DMS153 treated with DMSO at 0.1 percent for 48 hours (cell line): Measurements from ENCODE around the gene RAB6A.
"Not testable (repeated sequence)": the region's sequence is repeated elsewhere in the genome, so short reads cannot be mapped to it uniquely, and the experiment has no call there.

Experiments used
- DNase-seq: peaks from one replicate; lab custom pipeline; 2025; ENCODE audit not compliant: unreplicated experiment; lab: John Stamatoyannopoulos, UW

RAB6A gene

DNA sequence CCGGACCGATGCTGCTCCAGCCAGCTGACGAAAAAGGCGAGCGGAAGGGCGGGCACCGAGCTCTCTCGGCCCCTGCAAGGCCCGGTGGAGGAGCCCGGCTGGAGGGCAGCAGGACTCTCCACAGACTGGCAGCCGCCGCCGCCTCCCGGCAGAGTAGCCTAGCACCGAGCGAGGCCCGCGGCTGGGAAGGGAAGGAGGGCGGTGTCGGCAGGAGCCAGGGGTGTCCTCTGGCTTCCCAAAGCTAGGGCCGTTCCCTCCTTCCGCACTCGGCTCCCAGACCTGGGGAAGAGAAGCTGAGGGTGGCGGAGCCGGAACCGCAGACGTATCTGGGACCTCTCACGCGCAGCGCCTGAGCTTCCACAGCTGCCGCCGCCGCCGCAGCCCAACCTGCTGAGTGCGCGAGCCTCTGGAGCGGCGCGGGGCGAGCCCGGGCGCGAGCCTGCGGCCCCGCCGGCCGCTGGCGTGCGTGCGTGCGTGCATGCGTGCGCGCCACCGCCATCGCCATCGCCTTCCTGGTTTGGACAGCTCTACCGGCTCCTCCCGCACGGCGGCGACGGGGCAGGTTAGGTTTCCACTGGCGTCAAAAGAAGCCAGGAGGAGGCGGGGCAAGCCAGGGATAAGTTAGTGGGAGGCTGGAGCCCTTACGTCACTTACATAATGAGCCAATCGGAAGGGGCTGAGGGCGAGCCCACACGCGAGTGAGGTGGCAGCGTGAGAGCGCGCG, at the start of gene RAB6A:
TSS of gene RAB6A (minus strand) at position 396 of the 724 bp plus-strand sequence. CDS start 439 bp downstream, outside the sequence.
- DNase-seq, result peak; percentile 97

DNA sequence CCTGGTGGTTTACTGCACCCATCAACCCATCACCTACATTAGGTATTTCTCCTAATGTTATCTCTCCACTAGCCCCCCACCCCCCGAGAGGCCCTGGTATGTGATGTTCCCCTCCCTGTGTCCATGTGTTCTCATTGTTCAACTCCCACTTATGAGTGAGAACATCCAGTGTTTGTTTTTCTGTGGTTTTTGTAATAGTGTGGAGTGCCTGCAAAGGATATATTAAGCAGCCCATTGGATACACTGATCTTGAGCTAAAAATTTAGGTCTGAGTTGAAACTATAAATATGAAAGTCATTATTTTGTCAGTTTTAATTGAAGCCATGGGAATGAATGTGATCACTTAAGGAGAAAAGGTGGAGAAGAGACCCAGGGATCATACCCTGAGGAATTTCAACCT, 49.8 kb upstream of the RAB6A start:
- DNase-seq, result no peak

DNA sequence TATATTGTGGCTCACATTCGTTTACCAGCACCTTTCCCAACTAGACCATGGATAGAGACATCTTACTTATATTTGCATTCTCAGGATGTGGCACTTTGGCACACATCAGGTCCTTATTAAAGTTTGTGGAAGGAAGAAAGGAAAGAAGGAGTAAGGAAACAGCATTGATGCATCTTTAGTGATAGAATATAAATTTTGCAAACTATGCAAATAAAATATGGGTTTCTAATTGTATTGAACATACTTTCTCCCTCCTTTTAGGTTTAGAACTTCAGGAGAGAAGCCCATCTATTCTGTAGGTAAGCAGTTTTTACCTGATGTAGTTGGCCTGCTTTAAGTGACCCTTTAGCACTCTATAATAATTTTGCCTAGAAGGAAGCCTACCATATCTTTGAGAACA, 47.2 kb upstream of the RAB6A start:
- no peak for DNase-seq

DNA sequence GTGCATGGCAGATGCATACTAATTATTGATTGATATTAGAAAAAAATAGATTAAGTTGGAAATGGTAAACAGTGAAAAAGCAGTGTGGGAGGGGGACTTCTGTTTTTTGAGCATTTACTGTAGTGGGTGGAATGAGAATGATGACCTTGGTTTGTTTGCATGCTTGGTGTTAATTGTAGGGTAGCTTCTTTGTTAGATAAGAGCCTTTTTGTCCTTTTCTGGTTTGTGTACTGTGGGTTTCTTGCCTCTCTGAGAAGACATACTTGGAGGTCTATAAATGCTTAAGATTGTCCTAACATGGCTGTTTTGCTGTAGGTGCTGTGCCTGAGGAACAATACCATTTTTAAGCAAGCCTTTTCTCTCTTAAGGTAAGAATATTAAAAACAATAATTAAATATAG, 43.8 kb upstream of the RAB6A start:
- no peak for DNase-seq

DNA sequence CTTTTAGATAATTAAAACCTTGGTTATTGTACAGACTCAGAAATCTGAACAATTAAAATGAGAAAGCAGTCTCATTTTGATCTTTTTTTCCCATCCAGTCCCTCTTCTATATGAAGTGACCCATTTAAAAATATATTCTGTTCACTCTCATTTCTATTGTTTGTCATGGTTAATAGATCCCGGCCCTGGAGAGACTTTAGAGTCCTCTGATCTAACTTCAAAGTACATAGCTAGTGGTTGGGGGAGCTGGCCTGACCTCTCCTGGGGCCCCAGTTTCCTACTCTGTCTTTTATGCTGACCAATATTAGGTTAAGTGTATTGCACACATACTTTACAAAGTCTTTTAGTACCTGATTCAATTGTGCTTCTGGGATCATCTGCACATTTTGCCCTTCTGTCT, 40.3 kb upstream of the RAB6A start:
- no peak for DNase-seq

DNA sequence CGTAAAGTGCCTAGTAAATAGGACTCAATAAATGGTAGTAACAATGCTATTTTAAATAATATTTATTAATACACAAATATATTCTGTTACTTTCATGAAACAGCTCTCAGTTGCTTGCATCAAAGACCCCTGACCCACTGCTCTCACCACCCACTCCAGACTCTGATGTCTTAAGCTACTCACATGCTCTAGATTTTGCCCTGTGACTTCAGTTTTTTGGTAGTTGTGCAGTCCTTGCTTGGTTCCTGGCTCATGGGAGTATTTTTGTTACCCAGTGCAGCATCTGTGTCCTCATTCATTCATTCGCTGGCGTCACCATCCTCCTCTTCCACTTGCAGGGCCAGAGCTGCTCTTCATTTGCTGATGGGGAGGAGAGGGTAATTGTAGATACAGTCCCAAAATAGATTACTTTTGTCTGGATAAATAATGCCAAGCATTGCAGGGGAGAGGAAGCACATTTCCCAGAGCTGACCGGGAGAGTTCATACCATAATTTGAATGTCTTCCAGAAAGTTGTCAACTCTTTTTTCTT, 39.5 kb upstream of the RAB6A start:
- no peak for DNase-seq

DNA sequence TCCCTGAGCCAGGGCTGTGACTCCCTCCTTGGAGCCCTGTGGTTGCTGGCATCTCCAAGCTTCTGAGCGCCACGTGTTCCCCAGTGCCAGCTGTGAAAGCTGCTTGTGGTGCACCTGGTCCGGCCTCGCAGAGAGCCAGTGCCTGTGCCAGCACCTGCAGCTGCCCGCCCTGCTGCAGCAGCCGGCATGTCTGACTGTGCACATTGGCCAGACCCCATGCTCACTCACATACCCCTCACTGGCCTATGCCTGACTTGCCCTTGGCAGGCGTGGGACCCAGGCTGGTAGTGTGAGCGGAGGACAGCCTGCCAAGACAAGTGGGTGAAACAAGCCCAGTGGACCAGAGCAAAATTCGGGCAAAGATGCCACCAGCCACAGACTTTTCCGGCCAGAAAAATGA, 36.6 kb upstream of the RAB6A start:
- DNase-seq, result no peak

DNA sequence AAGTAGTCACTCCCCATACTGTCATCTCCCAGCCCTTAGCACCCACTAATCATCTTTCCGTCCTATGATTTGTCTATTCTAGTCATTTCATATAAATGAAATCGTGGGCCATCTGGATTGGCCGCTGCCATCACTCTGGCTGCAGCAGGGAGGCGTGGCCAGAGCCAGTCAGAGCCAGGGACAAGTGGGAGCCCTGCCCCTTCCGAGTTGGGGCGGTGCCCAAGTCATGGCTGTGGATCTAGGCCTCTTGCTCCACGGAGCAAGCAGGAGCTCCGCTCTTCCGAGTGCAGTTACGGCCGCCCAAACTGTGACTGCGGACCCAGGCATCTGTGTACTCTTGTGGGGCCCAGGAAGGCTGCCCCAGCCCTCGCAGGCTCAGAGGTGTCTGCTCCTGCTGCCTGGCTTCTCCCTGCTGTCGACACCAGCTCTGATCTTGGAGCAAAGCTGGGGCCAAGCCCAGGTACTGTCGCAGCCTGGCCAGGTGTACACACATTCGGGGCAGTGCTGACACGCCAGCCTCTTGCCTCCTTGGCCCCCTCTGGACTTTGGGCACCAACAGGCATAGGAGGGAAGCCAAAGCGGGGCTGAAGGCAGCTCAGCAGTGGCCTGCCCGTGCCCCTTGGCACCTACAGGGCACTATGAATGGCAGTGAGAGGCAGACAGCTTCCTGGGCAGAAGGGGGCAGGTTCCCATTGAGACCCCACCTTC, 35.2 kb upstream of the RAB6A start:
- DNase-seq, result no peak

DNA sequence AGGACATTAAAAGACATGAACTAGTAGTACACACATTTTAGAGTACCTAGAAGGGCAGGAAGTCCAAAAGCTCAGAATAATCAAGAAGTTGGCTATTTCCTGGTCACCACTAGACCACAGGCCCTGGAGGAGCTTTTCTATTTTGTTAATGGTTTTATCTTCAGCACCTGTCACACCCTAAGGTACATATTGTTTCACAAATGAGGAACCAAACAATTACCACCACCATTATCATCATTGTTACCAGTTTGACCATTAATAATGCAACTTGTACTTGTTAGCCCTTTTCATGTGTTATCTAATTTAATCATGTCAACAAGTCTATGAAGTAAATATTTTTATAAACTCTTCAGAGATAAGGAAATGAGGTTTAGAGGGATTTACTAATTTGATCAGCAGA, 31.7 kb upstream of the RAB6A start:
- DNase-seq, result no peak

DNA sequence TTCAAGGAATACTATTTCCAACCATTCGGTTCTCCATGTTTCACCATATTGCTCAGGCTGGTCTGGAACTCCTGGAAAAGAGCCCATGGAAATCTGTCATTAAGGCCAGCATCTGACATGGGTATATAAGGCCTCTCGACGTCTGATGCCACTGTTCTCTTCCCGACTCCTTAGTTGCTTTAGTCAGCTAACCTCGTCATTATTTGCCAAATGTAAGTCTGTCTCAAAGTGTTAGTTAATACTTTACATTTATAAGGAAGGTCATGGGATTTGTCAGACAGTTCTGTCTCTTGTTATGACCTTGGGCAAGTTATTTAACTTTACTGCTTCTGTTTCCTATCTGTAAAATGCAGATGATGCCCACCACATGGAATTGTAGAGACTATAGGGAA, 28.4 kb upstream of the RAB6A start:
- DNase-seq, result no peak

DNA sequence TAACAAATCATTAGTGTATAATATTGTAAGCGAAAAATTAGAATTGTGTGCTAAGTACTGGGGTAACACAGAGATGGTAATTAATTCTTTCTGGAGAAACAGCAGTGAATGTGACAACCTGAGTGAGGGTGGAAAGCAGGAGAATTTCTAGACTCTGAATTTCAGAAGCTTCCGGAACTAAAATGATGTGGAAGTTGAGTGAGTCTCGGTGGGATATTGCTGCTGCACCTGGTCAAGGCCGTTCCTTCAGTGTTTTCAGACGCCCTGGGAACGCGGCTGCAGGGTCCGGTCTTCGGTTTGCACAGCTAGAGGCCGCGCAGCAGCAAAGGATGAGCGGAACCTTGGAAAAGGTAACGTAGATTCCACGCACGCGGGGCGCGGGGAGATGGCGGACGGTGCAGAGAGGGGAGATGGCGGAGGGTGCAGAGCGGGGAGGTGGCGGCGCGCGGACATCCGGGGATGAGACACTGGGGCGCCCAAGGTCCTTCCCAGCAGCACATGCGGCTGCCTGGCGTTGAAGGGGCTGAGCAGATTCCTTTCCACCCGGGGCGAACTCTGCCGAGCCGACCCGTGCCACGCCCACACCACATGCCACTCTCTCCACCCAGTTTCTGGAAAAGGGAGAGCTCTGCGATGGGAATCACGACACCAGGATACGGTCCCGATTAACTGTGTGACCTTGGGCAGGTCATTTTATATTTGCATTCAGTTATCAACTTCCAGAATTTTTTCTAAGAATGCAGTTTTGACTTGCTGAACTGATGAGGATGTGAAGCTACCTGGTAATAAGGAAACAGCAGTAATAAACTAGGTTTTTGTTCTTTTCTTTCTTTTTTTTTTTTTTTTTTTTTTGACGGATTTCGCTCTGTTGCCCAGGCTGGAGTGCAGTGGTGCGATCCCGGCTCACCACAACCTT, 27.0 kb upstream of the RAB6A start, which contains the start of gene MRPL48:
TSS of gene MRPL48 (plus strand) at position 232 of the 916 bp plus-strand sequence. CDS start at position 330, 98 bp downstream.
- DNase-seq, result peak; percentile 93

DNA sequence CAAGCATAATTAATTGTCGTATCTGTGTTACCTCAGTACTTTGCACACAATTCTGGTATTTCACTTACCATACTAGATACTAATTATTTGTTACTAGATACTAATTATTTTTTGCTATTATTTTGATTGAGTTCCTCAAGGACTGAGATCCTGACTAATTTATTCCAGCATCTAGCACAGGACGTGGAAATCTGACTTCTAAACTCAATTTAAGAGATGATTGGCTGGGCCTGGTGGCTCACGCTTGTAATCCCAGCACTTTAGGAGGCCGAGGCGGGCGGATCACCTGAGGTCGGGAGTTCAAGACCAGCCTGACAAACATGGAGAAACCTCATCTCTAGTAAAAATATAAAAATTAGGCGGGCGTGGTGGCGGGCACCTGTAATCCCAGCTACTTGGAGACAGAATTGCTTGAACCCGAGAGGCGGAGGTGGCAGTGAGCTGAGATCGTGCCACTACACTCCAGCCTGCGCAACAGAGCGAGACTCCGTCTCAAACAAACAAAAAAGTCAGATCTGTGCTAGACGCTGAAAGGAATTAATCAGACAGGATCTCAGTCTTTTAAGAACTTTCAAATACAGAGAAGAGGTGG, 26.3 kb upstream of the RAB6A start:
- DNase-seq, result no peak

DNA sequence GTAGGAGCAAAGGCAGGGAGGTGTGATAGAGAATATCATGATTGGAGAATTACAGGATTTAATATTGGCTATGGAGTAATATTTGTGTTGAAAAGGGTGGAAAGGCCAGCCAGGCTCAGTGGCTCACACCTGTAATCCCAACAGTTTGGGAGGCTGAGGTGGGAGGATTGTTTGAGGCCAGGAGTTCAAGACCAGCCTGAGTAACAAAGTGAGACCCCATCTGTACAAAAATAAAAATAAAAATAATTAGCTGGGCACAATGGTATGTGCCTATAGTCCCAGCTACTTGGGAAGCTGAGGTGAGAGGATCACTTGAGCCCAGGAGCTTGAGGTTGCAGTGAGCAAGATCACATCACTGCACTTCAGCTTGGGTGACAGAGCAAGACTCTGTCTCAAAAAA, 24.6 kb upstream of the RAB6A start:
- not testable (repeated sequence) for DNase-seq

DNA sequence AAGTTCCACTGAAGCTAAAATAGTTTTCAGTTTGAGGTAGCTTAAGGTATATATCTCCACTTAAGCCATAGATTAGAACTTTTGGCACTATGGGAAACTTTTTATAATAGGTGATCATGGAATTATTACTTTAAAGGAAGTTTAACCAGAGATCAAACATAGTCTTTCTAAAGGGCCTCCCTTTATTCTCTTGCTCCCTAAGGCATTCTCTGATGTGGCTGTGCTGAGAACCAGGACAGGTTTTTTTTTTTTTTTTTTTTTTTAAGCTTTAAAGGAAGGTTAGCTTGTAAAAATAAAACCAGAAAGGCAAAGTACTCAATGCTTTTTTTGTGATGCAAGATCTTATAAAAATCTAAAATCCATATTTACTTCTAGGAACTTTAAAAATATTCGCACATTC, 23.9 kb upstream of the RAB6A start:
- DNase-seq, result no peak

DNA sequence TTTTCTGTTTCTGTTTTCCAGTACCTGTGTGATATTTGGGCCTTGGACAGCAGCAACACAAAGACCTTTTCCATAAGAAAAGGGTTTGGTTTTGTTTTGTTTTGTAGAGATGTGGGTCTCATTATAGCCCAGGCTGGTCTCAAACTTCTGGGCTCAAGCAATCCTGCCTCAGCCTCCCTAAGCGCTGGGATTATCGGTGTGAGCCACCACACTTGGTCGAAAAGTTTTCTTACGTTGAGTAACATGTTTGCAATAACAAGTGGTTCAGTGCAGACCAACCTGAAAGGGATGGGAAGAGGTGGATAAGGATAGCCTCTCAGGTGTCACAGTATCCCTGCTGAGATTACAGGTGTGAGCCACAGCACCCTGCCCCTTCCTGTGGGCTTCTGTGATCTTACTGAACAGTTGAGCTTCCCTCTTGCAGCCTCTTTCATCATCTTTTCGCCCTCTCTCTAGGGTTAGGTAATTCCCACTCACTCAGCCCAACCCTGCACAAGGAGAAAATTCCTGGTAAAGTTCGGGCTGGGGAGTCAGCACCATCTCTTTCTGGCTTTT, 23.3 kb upstream of the RAB6A start:
- no peak for DNase-seq

DNA sequence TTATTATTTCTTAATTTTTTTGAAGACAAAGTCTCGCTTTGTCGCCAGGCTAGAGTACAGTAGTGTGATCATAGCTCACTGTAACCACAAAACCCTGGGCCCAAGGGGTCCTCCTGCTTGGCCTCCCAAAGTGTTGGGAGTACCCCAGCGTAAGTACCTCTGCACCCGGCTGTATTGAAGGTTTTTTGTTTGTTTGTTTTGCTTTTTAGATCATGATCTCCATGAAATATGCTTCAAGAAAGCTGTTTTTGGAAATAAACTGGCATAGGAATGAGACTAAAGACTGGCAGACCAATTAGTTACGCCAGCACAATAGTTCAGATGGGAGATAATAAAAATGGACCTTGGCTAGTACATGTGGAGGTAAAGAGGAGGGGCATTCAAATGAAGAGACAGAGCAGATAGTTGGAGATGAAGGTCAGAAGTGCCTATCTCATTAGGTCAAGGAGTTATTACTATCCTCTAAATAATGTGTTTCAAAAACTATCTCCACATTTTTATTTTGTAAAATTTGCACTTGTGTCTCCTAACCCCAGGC, 22.7 kb upstream of the RAB6A start:
- no peak for DNase-seq

DNA sequence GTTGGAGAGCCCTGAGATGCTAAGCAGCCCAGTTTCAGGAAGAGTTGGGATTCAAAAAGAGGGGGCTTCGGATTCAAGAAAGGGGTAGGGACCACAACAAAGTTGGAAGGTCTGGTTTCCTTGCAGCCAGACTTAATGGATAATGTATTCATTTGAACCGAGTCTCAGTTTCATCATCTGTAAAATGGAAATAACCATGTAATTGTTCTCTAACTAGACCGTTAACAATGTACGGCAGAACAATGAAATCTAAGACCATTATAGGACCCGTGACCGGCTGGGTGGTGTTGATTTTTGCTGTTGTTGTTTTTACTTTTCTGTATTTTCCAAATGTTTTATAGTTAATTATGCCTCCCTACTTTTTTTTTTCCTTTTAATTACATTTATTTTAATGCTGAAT, 20.4 kb upstream of the RAB6A start:
- DNase-seq, result no peak

DNA sequence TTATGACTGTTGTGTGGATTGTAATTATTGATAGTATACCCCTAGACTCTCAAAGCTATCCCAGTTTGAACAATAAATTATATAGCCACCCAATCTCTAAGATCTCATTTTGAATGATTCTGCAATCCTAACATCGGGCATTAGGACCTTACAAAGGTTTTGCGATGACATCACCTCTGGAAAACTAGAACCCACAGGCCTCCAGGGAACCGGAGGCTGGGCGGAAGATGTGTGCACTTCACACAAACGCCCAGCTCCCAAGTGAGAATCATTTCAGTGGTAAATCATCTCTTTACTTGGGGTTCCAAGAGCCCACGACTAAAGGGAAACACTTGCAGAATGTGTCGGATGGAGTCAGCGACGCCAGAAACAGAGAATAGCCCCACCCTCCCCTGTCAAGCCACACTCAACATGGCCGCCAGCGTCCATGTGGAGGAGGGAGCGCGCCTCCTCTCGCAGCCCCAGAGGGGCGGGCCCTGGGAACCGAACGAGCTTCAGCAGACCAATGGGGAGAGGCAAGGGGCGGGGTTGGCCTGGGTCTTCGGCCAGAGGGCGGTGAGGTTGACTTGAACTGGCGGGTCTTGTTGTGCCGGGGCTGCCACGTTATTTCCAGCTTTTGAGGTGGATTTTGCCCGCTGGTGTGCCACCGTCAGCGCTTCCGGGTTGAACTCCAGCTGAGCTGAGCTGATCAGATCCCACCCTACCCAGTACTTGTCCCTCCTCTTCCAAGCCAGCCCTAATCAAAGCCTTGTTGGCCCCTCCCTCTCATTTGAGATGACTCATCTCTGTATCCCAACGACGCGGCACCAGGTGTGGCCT, 18.4 kb upstream of the RAB6A start:
- peak; percentile 96 for DNase-seq

DNA sequence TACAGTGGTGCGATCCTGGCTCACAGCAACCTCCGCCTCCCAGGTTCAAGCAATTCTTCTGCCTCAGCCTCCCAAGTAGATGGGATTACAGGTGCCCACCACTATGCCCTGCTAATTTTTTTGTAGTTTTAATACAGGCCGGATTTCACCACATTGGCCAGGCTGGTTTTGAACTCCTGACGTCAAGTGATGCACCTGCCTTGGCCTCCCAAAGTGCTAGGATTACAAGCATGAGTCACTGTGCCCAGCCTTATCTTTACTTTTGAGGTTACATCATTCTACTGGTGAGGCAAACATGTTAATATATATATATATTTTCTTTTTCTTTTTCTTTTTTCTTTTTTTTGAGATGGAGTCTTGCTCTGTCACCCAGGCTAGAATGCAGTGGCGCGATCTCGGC, 9.9 kb upstream of the RAB6A start:
- DNase-seq, result not testable (repeated sequence)
